Cardiac fibroblast (primary cell): Measurements from ENCODE around the gene LMO7.

ENCODE experiments used
- DNase-seq, 2 donors: peaks; one replicate each; pipeline versions ENCODE4 v3.0.0 to v3.0.0-alpha.2; 2010; ENCODE audit warnings: low read depth in 2 of 2
- H3K4me3 ChIP-seq, 2 donors: replicated peaks in 1 of 2; 1 replicate in 1 of 2; 2 replicates in 1 of 2; pipeline ENCODE4 v1.5.1; 2011; ENCODE audit warnings: low read depth in 2 of 2, low read length in 2 of 2, mild to moderate bottlenecking in 2 of 2, moderate library complexity in 1 of 2
- CTCF ChIP-seq: IDR thresholded peaks from one replicate; pipeline ENCODE4 v1.5.1; 2011; ENCODE audit warnings: low read depth, mild to moderate bottlenecking, low read length, inconsistent platforms

Gene LMO7

GRCh38 chr13:75633285-75633684 is 2.8 kb upstream of the LMO7 start:
- H3K4me3 ChIP-seq = no peak overlapping the region
- peak; percentile 85 to 87 for DNase-seq
- no peak for TF ChIP-seq CTCF

- no peak for TF ChIP-seq CTCF
- peak overlapping the region; percentile 31 to 88 for H3K4me3 ChIP-seq
- peak in 1 of 2 donors; percentile 26 for DNase-seq
These were observed 866 bp upstream of the LMO7 start for GRCh38 chr13:75635101-75635827.

- DNase-seq = peak; percentile 29 to 30
- peak overlapping the region; percentile 88 for H3K4me3 ChIP-seq
- TF ChIP-seq CTCF = no peak
These were observed 478 bp downstream of the LMO7 start for GRCh38 chr13:75636436-75637180.

GRCh38 chr13:75637181-75637750 is 1.1 kb downstream of the LMO7 start:
- TF ChIP-seq CTCF = no peak
- H3K4me3 ChIP-seq = peak overlapping the region; percentile 88
- no peak for DNase-seq

- DNase-seq = no peak
- no peak overlapping the region for H3K4me3 ChIP-seq
- TF ChIP-seq CTCF = no peak
These were observed 3.3 kb downstream of the LMO7 start for GRCh38 chr13:75639454-75639853.

GRCh38 chr13:75641026-75641425 is 4.9 kb downstream of the LMO7 start:
- no peak overlapping the region for H3K4me3 ChIP-seq
- no peak for DNase-seq
- TF ChIP-seq CTCF = no peak
